Esophagus (tissue), 2 donors: Measurements from ENCODE around the gene NRARP. TPM values are rescaled to one million over a fixed set of nuclear protein-coding genes. Genes with fewer than 3 reads are reported as not detected.

ENCODE experiments used
- H3K27ac ChIP-seq, 2 donors: one replicate each; pipeline ENCODE4 v1.5.1; 2013; ENCODE audit warnings: low read depth in 2 of 2, mild to moderate bottlenecking in 2 of 2, inconsistent platforms in 1 of 2, low read length in 1 of 2, moderate library complexity in 1 of 2
- H3K27me3 ChIP-seq, 2 donors: one replicate each; pipeline ENCODE4 v1.6.1; 2013; ENCODE audit warnings: low read length in 2 of 2, control low read depth in 1 of 2, mild to moderate bottlenecking in 1 of 2; ENCODE audit not compliant: insufficient read depth in 2 of 2, control insufficient read depth in 1 of 2
- H3K36me3 ChIP-seq, 2 donors: one replicate each; pipeline ENCODE4 v1.6.1; 2013; ENCODE audit warnings: low read length in 1 of 2; ENCODE audit not compliant: control insufficient read depth in 2 of 2, insufficient read depth in 2 of 2
- H3K4me1 ChIP-seq, 2 donors: one replicate each; pipeline ENCODE4 v1.6.1; 2013; ENCODE audit warnings: low read length in 1 of 2; ENCODE audit not compliant: control insufficient read depth in 2 of 2, insufficient read depth in 2 of 2
- H3K4me3 ChIP-seq, 2 donors: one replicate each; pipeline ENCODE4 v1.5.1; 2013; ENCODE audit warnings: low read length in 2 of 2, mild to moderate bottlenecking in 2 of 2, low read depth in 1 of 2, moderate library complexity in 1 of 2
- H3K9me3 ChIP-seq, 2 donors: one replicate each; pipeline ENCODE4 v1.6.1; 2013; ENCODE audit warnings: mild to moderate bottlenecking in 2 of 2, low read depth in 1 of 2, low read length in 1 of 2, moderate library complexity in 1 of 2; ENCODE audit not compliant: control insufficient read depth in 2 of 2, insufficient read depth in 1 of 2
- WGBS, 2 donors: extraction: QIAGEN DNeasy Blood & Tissue Kit; methylation state at CpG; one replicate each; pipeline ENCODE4 v1.1.7; 2013; 5-methylcytosine and 5-hydroxymethylcytosine counted together
- polyA plus RNA-seq, 2 donors: library from polyadenylated mRNA; stranded (reverse); fragments of 200-250 nt; gene quantifications; one replicate each; pipeline ENCODE4 v1.2.3, GENCODE V29; 2013
- donor health status: healthy with polysubstance abuse.
- donor health status: Bipolar disorder and iron deficiency.

The NRARP gene
- polyA plus RNA-seq, 2 donors, result 1.6 to 7.8 TPM

DNA sequence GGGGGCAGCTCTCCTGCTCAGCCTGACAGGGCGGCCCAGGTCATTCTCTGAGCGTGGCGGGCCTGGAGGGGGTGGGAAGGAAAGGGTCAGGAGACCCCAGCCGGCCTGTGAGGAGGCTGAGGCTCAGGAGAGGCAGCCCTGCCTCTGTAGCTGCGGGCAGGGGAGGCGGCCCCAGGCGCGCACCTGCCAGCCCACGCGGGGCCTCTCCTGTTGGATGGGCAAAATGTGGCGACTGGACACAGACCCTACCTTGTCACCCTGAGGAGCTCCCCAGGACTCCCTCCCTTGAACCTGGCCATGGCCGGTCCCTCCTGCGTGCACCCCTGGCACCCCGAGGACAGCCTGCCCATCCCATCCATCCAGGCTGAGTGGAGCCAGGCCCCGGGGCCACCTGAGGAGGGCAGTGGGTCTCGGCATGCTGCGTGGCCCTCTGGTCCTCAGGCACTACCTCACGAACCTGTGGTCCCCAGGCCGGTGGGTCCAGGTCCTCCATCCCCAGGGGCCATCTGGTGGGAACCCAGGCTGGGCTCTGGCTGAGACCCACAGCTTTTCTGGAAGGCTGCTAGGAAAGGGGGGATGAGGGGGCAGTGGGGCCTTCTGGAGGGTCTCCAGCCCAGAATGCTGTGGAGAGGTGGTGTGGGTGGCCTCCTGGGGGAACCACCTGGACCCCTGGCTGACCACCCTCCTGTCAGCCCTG is 15.1 kb upstream of the NRARP start:
- WGBS, 2 donors, result 84% methylated on average over 19 of the region's 19 CpGs
- Histone ChIP-seq H3K27ac (no peak overlapping the region), H3K4me3 (no peak overlapping the region), H3K4me1 (peaks cover 9 to 32% of the 10 kb centered on the region in 2 donors), H3K36me3 (no peaks in the 10 kb centered on the region), H3K9me3 (no peaks in the 10 kb centered on the region), H3K27me3 (no peaks in the 10 kb centered on the region)

- WGBS, 2 donors, result 5 to 6% methylated on average over 54 to 83 of the region's 83 CpGs
- Histone ChIP-seq H3K36me3 (no peaks in the 10 kb centered on the region), H3K4me1 (peaks cover 11 to 39% of the 10 kb centered on the region in 2 donors), H3K27ac (no peak overlapping the region), H3K4me3 (peak overlapping the region; percentile 15 to 34), H3K9me3 (no peaks in the 10 kb centered on the region), H3K27me3 (no peaks in the 10 kb centered on the region)
These were observed 14.2 kb upstream of the NRARP start for GRCh38 chr9:137316012-137316981.

DNA sequence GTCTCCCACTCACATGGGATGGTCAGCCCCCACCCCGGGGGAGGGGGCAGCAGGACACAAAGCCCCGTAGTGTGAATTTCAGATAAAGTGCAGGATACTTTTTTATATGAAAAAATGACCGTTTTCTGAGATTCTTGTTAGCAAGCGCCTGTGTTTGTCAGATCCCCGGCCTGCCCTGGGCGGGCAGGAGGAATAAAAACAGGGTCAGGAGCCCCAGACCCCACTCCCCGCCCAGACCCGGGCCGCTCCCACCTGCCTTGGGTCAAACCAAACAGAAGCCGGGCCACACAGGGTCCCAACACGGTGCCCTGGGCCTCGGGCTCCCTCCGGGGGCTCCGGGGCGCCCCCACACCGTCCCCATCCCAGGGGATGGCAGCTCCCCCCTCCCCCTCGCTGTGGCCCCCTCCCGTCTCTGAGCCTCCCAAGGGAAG is 13.5 kb upstream of the NRARP start:
- peaks cover 11 to 42% of the 10 kb centered on the region in 2 donors for H3K4me1 ChIP-seq
- H3K4me3 ChIP-seq, result peak overlapping the region in 1 of 2 donors; percentile 34
- no peak overlapping the region for H3K27ac ChIP-seq
- H3K9me3 ChIP-seq, result no peaks in the 10 kb centered on the region
- 25 to 27% methylated on average over 14 to 18 of the region's 18 CpGs for WGBS, 2 donors
- no peaks in the 10 kb centered on the region for H3K36me3 ChIP-seq
- no peaks in the 10 kb centered on the region for H3K27me3 ChIP-seq

DNA sequence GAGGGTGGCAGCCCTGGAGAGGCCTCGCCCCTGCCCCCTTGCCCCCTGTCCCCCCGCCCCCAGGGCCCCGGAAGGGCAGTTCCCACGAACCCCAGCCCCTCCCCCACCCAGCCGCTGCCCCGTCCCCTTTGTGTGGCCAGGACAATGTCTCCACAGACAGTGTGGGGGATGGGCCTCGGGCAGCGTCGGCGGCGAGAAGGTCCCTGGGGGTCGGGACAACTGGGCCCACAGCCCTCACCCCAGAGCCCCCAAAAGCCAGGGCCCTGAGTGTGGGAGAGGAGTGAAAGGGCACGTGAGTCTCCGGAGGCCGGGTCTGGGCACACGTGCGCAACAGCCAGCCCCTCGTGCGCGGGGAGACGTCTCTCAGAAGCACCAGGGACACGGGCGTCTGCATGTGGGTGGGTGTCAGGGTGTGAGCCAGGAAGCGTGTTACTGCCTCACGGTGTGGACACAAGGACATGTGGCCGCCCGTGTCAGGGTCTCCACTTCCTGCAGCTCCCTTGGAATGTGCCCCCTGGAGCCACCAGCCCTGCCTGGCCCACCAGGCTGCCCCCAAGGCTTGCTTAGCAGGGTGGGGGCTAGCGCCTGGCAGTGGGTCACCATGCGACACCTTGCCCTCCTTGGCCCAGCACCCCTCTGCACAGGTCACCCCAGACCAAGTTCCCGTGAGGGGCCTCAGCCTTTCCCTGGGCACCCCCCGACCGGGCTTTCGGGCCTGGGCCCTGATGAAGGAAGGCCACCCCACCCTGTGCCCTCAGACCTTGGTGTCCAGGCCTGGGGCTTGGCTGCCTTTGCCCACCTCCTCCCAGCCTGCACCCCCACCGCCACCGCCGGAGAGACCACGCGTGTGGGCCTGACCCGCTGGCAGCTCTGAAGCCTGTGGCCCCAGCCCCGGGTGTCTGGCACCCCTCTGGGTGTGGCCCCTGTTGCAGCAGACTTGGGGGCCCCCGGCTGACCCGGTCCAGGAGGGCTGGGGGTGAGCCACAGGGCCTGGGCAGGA is 12.8 kb upstream of the NRARP start:
- Histone ChIP-seq H3K27me3 (no peaks in the 10 kb centered on the region), H3K27ac (peak overlapping the region; percentile 97 to 98), H3K4me3 (no peak overlapping the region), H3K36me3 (no peaks in the 10 kb centered on the region), H3K9me3 (no peaks in the 10 kb centered on the region), H3K4me1 (peaks cover 11 to 46% of the 10 kb centered on the region in 2 donors)
- WGBS, 2 donors, result 69 to 72% methylated on average over 40 to 42 of the region's 42 CpGs

- no peaks in the 10 kb centered on the region for H3K36me3 ChIP-seq
- H3K27ac ChIP-seq, result peak overlapping the region; percentile 97 to 98
- no peaks in the 10 kb centered on the region for H3K9me3 ChIP-seq
- H3K4me3 ChIP-seq, result no peak overlapping the region
- WGBS, 2 donors, result 68 to 70% methylated on average over 22 to 24 of the region's 24 CpGs
- H3K4me1 ChIP-seq, result peaks cover 11 to 46% of the 10 kb centered on the region in 2 donors
- H3K27me3 ChIP-seq, result no peaks in the 10 kb centered on the region
These were observed 12.0 kb upstream of the NRARP start for GRCh38 chr9:137313956-137314560.

DNA sequence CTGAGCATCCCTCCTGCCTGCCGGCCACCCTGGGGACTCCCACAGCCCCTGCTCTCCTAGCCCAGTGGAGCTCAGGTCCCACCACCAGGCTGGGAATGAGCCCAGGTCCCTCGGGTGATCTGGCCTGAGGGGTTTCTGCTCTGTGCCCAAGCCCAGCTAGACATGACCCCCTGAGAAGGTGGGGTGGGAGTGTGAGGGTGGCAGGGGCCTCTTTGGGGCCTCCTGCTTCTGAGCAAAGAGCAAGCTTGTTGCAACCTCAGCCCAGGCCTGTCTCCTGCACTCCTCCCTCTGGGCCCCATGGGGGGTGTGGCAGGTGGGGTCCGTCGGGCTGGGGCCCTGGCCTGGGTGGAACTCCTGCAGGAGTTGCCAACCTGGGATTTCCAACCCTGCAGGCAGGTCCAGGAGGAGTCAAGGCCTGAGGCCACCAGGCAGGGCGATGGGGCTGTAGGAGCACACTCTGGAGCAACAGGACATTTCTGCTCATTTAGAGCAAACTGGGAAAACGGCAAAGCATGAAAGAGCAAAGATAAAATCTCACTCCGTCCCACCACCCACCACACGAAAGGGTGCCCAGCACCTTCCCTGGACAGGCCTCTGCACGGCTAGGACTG is 11.4 kb upstream of the NRARP start:
- Histone ChIP-seq H3K27ac (peak overlapping the region; percentile 97 to 98), H3K4me1 (peaks cover 11 to 46% of the 10 kb centered on the region in 2 donors), H3K36me3 (no peaks in the 10 kb centered on the region), H3K9me3 (no peaks in the 10 kb centered on the region), H3K27me3 (no peaks in the 10 kb centered on the region), H3K4me3 (no peak overlapping the region)
- WGBS, 2 donors, result 57 to 68% methylated on average over 9 of the region's 9 CpGs

GRCh38 chr9:137312852-137313325 is 10.8 kb upstream of the NRARP start:
- Histone ChIP-seq H3K36me3 (no peaks in the 10 kb centered on the region), H3K9me3 (no peaks in the 10 kb centered on the region), H3K27me3 (no peaks in the 10 kb centered on the region), H3K4me1 (peaks cover 11 to 50% of the 10 kb centered on the region in 2 donors), H3K27ac (peak overlapping the region; percentile 97 to 98), H3K4me3 (no peak overlapping the region)
- 64 to 73% methylated on average over 6 of the region's 6 CpGs for WGBS, 2 donors

DNA sequence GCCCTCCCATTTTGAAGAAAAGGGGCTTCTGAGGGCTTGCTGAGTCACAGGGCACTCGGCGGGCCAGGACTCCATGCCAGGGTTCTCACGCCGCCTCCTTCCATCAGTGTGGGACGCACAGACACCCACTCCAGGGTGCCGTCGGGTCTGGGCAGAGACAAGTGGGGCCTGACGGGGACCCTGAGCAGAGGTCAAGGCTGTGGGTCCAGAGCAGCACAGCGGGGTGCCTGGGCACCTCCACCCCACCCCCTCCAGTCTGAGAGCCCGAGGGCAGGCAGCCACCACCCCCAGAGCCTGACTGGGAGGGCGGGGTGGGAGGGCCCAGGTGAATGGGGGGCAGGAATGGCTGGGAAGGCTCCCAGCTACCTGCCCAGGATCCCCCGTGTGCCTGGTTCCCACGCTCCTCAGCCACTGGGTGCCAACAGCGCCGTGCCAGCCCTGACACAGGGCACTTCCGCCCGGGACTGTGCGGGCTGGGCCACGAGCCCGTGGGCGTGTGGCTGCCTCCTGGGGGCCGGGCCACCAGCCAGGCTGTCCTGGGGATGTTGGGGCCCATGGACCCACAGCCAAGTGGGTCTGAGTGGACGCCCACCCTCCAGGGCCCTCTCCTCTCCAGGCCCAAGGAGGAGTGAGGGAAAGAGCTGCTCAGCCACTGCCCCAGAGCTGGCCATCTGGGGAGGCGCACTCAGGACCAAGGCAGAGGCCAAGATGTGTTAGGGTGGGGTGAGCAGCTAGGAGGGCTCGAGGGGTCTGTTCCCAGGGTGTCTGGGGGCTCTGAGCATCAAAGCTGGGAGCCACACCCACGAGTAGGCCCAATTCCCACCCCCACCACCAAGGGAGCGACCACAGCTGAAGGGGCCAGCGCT is 10.1 kb upstream of the NRARP start:
- Histone ChIP-seq H3K27me3 (no peaks in the 10 kb centered on the region), H3K4me1 (peaks cover 11 to 55% of the 10 kb centered on the region in 2 donors), H3K4me3 (no peak overlapping the region), H3K36me3 (no peaks in the 10 kb centered on the region), H3K27ac (peak overlapping the region; percentile 97 to 98), H3K9me3 (no peaks in the 10 kb centered on the region)
- WGBS, 2 donors, result 49% methylated on average over 27 to 28 of the region's 28 CpGs
